Spleen (tissue), 11 donors: Measurements from ENCODE around the gene PIP5KL1. TPM values are rescaled to one million over a fixed set of nuclear protein-coding genes. Genes with fewer than 3 reads are reported as not detected.

Source experiments
- DNase-seq: peaks from one replicate; pipeline ENCODE4 v3.0.0-alpha.2; 2020
- H3K27ac ChIP-seq, 8 donors: fragments of 200-600 bp; sonication (generic) in 7 of 8; 1 replicate in 4 of 8; 2 replicates in 4 of 8; pipeline versions ENCODE4 v1.5.0 to v1.8.0; 2016 to 2021; ENCODE audit warnings: inconsistent platforms in 4 of 8, mild to moderate bottlenecking in 4 of 8, moderate library complexity in 1 of 8
- H3K27me3 ChIP-seq, 7 donors: fragments of 200-600 bp; sonication (generic) in 6 of 7; replicated peaks in 1 of 7; 1 replicate in 4 of 7; 2 replicates in 3 of 7; pipeline versions ENCODE4 v1.5.0 to v1.8.0; 2016 to 2021; ENCODE audit warnings: inconsistent platforms in 3 of 7, mild to moderate bottlenecking in 1 of 7
- H3K36me3 ChIP-seq, 6 donors: fragments of 200-600 bp; sonication (generic) in 5 of 6; 1 replicate in 4 of 6; 2 replicates in 2 of 6; pipeline versions ENCODE4 v1.5.0 to v1.8.0; 2016 to 2021; ENCODE audit warnings: inconsistent platforms in 2 of 6
- H3K4me1 ChIP-seq, 6 donors: fragments of 200-600 bp; sonication (generic) in 5 of 6; 1 replicate in 3 of 6; 2 replicates in 3 of 6; pipeline versions ENCODE4 v1.5.0 to v1.8.0; 2016 to 2021; ENCODE audit warnings: inconsistent platforms in 3 of 6
- H3K4me3 ChIP-seq, 8 donors: fragments of 200-600 bp; sonication (generic) in 7 of 8; 1 replicate in 4 of 8; 2 replicates in 4 of 8; pipeline versions ENCODE4 v1.5.0 to v1.8.0; 2016 to 2021; ENCODE audit warnings: inconsistent platforms in 4 of 8, mild to moderate bottlenecking in 4 of 8, moderate library complexity in 2 of 8
- H3K9me3 ChIP-seq, 8 donors: fragments of 200-600 bp; sonication (generic) in 7 of 8; 1 replicate in 4 of 8; 2 replicates in 4 of 8; pipeline versions ENCODE4 v1.5.0 to v1.8.0; 2016 to 2021; ENCODE audit warnings: inconsistent platforms in 4 of 8
- POLR2A ChIP-seq, 3 donors: fragments of 450-650 bp; IDR thresholded peaks; one replicate each; pipeline ENCODE4 v1.5.1; 2017; ENCODE audit warnings: antibody characterized with exemption in 3 of 3, mild to moderate bottlenecking in 1 of 3
- POLR2AphosphoS5 ChIP-seq, 3 donors: sonication (generic); formaldehyde crosslinking; IDR thresholded peaks; one replicate each; pipeline ENCODE4 v1.5.1; 2017; ENCODE audit warnings: antibody characterized with exemption in 3 of 3
- WGBS, 5 donors: extraction: QIAGEN DNeasy Blood & Tissue Kit in 3 of 5; methylation state at CpG; one replicate each; pipeline versions ENCODE4 v1.1.5 to v1.1.7; 2013 to 2018; 5-methylcytosine and 5-hydroxymethylcytosine counted together
- intact Hi-C: fragments of 100-400 bp; cut with DNase I; formaldehyde crosslinking; loops from one replicate; pipeline ENCODE4 v1.15.0; 2023; ENCODE audit warnings: low total_unique reads
- polyA plus RNA-seq, 3 donors: library from polyadenylated mRNA; stranded (reverse); fragments of 200-250 nt; gene quantifications; one replicate each; pipeline ENCODE4 v1.2.1, GENCODE V29; 2013
- total RNA-seq, 7 donors: library from RNA; depleted of rRNA in 3 of 7; stranded (reverse); fragments of >200 nt in 3 of 7; fragmentation: NEBNext Ultra II Directional in 4 of 7; extraction: Animal tissue kit (Norgen Biotek cat#: 25700) in 4 of 7; gene quantifications; one replicate each; pipeline versions ENCODE4 v1.1.0 to v1.2.1, GENCODE V29; 2016 to 2021
- TF ChIP-seq, protein P1 (sequence below), 11 experiments: fragments of 200-600 bp in 7 of 11; fragments of 450-650 bp in 4 of 11; sonication (generic) in 4 of 11; IDR thresholded peaks in 8 of 11; conservative IDR thresholded peaks in 3 of 11; 1 replicate in 7 of 11; 2 replicates in 4 of 11; pipeline versions ENCODE4 v1.4.0 to v1.8.0; 2016 to 2021; ENCODE audit warnings: antibody characterized with exemption in 11 of 11, inconsistent platforms in 4 of 11, mild to moderate bottlenecking in 1 of 11
- donor health status: healthy with polysubstance abuse.
- donor health status: DM: no; HTN: no; CAD: no; lungs with moderate emphysema.
- donor health status: DM: no; HTN: no; CAD: no.
- donor health status: Bipolar disorder and iron deficiency.
- donor health status: healthy.
- donor health status: DM: no; HTN: no; CAD: no.
- donor health status: DM: yes; HTN: yes; CAD: no.

The PIP5KL1 gene
- total and polyA plus RNA-seq, 10 donors: 0.13 to 3.6 (median 0.68) TPM; not detected in 2

DNA sequence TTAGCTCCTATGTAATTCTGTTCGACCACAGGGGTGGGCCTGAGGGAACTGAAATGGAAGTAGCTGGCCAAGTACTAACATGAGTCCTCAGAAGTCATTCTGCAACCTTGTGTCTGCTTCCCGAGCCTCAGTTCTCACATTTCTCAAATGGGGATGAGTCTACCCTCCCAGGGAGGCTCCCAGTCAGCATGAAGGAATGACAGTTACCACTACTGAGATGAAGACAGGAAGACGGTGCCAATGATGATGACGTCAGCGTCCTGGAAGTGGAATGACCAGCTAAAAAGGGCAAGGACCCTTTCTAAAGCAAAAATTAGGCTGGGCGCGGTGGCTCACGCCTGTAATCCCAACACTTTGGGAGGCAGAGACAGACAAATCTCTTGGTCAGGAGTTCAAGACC, 6.8 kb downstream of the PIP5KL1 start:
- Histone ChIP-seq H3K4me3 (no peak overlapping the region), H3K9me3 (no peaks in the 10 kb centered on the region), H3K36me3 (no peaks in the 10 kb centered on the region), H3K4me1 (peaks cover 36 to 67% (median 51%) of the 10 kb centered on the region in 6 donors), H3K27me3 (peaks cover 0 to 57% (median 16%) of the 10 kb centered on the region in 7 donors), H3K27ac (no peak overlapping the region)
- 62 to 75% (median 71%) methylated on average over 8 of the region's 8 CpGs for WGBS, 5 donors
- DNase-seq: no peak
- TF ChIP-seq, protein P1, sequence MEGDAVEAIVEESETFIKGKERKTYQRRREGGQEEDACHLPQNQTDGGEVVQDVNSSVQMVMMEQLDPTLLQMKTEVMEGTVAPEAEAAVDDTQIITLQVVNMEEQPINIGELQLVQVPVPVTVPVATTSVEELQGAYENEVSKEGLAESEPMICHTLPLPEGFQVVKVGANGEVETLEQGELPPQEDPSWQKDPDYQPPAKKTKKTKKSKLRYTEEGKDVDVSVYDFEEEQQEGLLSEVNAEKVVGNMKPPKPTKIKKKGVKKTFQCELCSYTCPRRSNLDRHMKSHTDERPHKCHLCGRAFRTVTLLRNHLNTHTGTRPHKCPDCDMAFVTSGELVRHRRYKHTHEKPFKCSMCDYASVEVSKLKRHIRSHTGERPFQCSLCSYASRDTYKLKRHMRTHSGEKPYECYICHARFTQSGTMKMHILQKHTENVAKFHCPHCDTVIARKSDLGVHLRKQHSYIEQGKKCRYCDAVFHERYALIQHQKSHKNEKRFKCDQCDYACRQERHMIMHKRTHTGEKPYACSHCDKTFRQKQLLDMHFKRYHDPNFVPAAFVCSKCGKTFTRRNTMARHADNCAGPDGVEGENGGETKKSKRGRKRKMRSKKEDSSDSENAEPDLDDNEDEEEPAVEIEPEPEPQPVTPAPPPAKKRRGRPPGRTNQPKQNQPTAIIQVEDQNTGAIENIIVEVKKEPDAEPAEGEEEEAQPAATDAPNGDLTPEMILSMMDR (IDR thresholded peaks at IDR 0.05 in 8 of 11, conservative IDR thresholded peaks at IDR 0.05 in 3 of 11): no peak
- TF ChIP-seq POLR2A (IDR thresholded peaks at IDR 0.05) (no peak), POLR2AphosphoS5 (IDR thresholded peaks at IDR 0.05) (no peak)
- intact Hi-C loops: loop anchor here (5.0 kb wide), 3 partner anchors 136 to 421 kb away; partner anchors contain the start of genes CDK9 and TOR2A

DNA sequence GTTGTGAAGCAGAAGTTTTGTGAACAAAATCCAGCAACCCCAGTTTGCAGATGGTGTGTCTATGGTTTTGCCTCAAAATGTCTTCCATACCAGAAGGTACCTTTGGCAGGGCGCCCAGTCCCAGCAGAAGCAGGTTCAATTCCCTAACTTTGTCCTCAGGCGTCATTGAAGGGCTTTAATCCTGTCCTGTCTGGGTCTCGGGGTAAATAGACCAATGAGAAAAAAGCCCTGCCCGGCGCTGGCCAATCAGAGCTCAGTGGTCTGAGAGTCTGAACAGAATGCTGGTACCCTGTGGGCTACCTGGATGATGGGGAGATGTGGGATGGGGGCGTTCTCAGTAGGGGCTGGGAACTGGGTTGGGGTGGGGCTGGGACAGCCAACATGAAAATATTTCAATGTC, 7.5 kb downstream of the PIP5KL1 start:
- H3K9me3 ChIP-seq: no peaks in the 10 kb centered on the region
- no peak overlapping the region for H3K4me3 ChIP-seq
- H3K27ac ChIP-seq: no peak overlapping the region
- WGBS, 5 donors: 67 to 71% (median 69%) methylated on average over 3 to 6 of the region's 6 CpGs
- TF ChIP-seq POLR2AphosphoS5 (IDR thresholded peaks at IDR 0.05) (no peak), POLR2A (IDR thresholded peaks at IDR 0.05) (no peak)
- TF ChIP-seq, protein P1 (IDR thresholded peaks at IDR 0.05 in 8 of 11, conservative IDR thresholded peaks at IDR 0.05 in 3 of 11): no peak
- peaks cover 0 to 50% (median 16%) of the 10 kb centered on the region in 7 donors for H3K27me3 ChIP-seq
- H3K36me3 ChIP-seq: no peaks in the 10 kb centered on the region
- intact Hi-C loops: loop anchor here (5.0 kb wide), 3 partner anchors 136 to 421 kb away; partner anchors contain the start of genes CDK9 and TOR2A
- no peak for DNase-seq
- peaks cover 43 to 67% (median 52%) of the 10 kb centered on the region in 6 donors for H3K4me1 ChIP-seq

DNA sequence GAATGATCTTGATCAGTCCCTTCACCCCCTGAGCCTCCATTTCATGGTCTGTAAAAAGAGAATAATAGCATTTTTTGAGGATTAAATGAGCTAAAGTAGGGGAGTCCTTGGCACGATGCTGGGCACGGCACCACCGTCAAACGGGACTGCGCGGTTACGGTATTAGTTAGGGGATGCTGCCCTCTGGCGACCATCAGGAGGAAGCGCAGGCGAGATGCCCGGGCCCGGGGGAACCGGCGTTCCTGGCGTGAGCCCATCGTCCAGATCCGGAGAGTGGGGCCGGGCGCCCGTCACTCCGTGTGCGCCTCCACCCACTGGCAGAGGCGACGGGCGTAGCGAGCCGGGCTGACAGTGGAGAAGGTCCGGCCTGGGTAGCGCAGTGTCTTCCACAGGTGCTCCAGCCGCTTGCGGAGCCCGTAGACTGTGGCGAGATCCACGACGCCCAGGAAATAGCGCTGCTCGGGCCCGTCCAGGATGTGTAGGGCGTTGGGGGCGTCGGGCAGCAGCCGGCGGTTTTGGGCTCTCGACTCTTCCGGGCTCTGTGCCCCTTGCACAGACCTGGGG, 8.9 kb downstream of the PIP5KL1 start:
- 3 to 13% (median 6%) methylated on average over 11 to 45 of the region's 45 CpGs for WGBS, 5 donors
- Histone ChIP-seq H3K4me3 (peak overlapping the region in 3 of 8 donors; percentile 9 to 54 (median 26)), H3K36me3 (no peaks in the 10 kb centered on the region), H3K27ac (no peak overlapping the region), H3K9me3 (no peaks in the 10 kb centered on the region), H3K27me3 (peaks cover 0 to 36% (median 5%) of the 10 kb centered on the region in 7 donors), H3K4me1 (peaks cover 40 to 65% (median 49%) of the 10 kb centered on the region in 6 donors)
- TF ChIP-seq POLR2AphosphoS5 (IDR thresholded peaks at IDR 0.05) (peak; percentile 73 to 76 (median 73)), POLR2A (IDR thresholded peaks at IDR 0.05) (no peak)
- TF ChIP-seq, protein P1 (IDR thresholded peaks at IDR 0.05 in 8 of 11, conservative IDR thresholded peaks at IDR 0.05 in 3 of 11): peak; percentile 96 to 100 (median 99)
- peak; percentile 94 for DNase-seq
- intact Hi-C loops: loop anchor here (5.0 kb wide), 3 partner anchors 134 to 419 kb away; partner anchors contain the start of genes CDK9 and TOR2A

DNA sequence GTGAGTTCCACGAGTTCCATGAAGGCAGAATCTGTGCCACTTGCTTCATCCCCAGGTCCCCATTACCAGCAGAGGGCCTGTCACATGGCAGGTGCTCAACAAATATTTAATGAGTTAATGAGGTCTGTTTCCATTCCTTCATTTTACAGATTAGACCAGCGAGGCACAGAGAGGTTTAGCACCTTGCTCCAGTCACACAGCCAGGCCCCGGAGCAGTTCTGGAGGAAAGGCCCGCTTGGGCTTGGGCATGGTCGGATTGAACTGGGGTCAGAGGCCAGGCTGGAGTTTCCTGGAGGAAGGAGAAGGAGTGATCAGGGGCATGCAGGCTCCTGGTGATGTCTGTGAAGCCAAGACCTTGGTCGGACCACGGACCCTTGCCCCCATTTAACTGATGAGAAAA, 9.8 kb downstream of the PIP5KL1 start:
- no peak for DNase-seq
- H3K27me3 ChIP-seq: peaks cover 0 to 28% (median 5%) of the 10 kb centered on the region in 7 donors
- peaks cover 44 to 69% (median 55%) of the 10 kb centered on the region in 6 donors for H3K4me1 ChIP-seq
- H3K9me3 ChIP-seq: no peaks in the 10 kb centered on the region
- no peak overlapping the region for H3K27ac ChIP-seq
- WGBS, 5 donors: 80 to 90% (median 88%) methylated on average over 7 of the region's 7 CpGs
- intact Hi-C loops: loop anchor here (5.0 kb wide), 3 partner anchors 133 to 418 kb away; partner anchors contain the start of genes CDK9 and TOR2A
- TF ChIP-seq POLR2A (IDR thresholded peaks at IDR 0.05): no peak
- no peak for TF ChIP-seq POLR2AphosphoS5 (IDR thresholded peaks at IDR 0.05)
- no peaks in the 10 kb centered on the region for H3K36me3 ChIP-seq
- no peak overlapping the region for H3K4me3 ChIP-seq
